DMS114 treated with DMSO at 0.1 percent for 48 hours (cell line): Measurements from ENCODE around the gene POLG2.
"Not testable (repeated sequence)": the region's sequence is repeated elsewhere in the genome, so short reads cannot be mapped to it uniquely, and the experiment has no call there.

ENCODE experiments used
- DNase-seq: peaks from one replicate; lab custom pipeline; 2025; ENCODE audit not compliant: unreplicated experiment; lab: John Stamatoyannopoulos, UW

Gene POLG2

DNA sequence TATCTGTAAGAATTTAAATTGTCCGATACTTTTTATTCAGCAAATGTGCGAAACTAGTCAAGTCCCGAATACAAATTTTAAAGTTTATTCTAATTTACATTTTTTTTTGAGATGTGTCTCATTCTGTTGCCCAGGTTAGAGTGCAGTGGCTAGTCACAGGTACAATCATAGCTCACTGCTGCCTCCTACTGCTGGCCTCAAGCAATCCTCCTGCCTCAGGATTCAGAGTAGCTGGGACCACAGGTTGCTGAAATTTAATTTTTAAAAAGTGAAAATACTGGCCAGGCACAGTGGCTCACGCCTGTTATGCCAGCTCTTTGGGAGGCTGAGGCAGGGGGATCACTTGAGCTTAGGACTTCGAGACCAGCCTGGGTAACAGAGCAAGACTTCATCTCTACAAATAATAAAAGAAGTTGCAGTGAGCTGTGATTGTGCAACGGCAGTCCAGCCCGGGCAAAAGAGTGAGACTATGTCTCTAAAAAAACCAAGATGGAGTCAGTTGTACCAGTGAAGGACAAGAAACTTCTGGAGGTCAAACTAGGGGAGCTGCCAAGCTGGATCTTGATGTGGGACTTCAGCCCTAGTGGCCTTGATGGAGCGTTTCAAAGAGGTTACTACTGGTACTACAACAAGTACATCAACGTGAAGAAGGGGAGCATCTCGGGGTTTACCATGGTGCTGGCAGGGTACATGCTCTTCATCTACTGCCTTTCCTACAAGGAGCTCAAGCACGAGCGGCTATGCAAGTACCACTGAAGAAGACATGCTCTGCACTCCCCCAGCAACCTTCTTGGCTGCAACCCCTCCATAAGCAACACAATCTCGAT is 5.6 kb downstream of the POLG2 start:
- no peak for DNase-seq

DNA sequence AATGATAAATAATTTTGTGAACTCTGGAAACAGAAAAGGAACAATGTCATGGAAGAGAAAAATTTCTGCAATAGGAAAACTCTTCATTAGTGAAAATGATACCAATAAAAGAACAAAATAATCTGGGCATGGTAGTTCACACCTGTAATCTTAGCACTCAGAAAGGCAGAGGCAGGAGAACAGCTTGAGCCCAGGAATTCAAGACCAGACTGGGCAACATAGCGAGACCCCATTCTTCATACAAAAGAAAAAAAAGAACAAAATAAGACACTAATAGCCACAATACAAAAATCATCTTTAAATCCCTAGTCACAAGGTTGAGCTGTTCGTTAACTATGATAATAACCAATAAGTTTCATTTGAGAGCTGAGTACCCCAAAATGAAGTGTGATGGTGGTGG is 8.6 kb downstream of the POLG2 start:
- DNase-seq, result no peak

DNA sequence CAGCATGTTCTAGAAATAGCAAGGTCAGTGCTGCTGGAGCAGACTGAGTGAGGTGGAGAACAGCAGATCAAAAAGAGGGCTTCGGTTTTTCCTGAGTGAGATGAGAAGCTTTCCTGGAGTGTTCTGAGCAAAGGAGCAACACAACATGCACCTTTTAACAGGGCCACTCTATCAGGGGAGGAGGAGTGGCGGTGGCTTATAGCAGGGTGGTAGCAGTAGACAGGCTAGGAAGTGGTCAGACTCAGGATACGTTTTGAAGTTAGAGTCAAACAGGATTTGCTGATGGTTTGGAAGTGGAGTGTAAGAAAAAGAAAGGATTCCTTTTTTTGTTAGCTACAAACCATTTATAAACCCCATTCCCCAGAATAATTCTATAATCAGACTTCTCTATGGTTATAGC is 12.5 kb downstream of the POLG2 start:
- DNase-seq, result no peak

DNA sequence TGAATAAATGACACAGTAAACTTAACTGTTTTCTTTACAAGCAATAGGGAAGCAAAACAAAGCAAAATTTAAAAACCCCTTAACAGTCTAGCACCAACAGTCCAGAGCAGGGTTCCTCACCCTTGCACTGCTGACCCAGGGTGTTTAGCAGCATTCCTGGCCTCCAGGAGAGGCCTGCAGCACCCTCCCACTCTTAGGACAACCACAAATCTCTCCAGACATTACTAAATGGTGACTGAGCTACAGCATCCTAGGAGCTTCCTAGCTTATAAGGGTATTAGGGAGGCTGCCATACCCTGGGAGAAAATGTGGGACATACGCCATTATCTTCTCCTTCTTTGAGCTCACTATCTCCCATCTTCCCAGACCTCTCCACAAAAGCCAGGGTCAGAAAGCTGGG is 15.9 kb downstream of the POLG2 start:
- DNase-seq, result no peak

DNA sequence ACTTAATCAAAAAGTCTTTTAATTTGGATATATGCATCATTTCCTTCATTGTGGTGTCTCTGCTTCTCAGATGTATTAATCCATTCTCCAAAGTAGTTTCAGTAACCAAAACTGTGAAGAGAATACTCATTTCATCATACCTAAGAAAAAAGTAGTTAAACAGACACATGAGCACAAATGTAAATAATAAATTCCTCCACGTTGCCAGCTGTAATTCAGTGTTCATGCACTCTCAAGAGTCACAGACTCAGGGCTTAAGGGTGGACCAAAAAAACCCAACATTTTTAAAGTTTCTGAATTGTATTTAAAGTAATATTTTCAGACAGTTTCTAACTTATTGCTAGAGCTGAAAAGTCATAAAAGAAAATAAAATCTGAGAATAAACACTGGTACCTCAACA is 19.0 kb downstream of the POLG2 start:
- no peak for DNase-seq

DNA sequence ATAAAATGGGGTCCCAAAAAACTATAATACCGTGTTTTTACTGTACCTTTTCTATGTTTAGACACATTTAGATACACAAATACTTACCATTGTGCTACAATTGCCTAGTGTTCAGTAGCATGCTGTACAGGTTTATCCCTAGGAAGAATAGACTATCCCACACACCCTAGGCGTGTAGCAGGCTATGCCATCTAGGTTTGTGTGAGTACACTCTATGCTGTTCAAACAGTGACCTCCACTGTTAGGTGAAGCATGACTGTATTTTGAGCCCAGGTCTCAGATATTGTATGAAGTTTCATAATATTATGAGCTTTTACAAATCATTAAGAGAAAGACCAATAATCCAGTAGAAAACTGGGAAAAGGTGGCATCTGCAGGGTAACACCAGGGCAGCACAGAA is 24.3 kb downstream of the POLG2 start:
- no peak for DNase-seq

DNA sequence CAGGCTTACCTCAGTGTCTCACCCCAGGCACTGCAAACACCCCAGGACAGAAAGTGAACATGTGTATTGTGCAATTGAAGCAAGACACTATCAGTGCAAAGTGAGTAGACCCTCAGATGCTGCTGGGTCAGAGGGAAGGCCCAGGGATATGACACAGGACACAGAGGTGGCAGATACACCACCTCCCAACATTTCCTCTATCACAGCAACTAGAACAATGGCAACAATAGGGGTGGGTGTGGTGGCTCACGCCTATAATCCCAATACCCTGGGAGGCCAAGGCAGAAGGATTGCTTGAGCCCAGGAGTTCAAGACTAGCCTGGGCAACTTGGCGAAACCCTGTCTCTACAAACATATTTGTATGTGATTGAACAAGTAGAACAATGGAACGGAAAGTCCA is 25.4 kb downstream of the POLG2 start:
- DNase-seq, result no peak

DNA sequence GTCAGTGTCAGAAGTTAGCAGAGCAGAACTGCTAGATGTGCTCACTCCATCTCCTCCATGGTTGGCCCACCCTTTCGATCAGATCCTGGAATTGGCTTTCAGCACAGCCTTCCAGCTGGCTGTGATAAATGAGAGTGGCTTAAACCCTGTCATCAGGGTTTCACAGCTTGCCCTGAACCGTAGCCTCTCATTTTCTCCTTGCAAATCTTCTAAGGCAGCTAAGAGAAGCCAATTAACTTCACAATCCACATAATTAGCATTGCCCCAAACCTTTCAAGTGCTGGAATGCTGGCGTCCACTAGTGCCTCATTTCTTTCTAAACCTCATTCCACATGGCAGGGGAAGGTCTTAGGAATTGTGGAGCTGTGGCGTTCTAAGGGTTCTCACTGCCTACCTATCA is 26.2 kb downstream of the POLG2 start:
- no peak for DNase-seq

DNA sequence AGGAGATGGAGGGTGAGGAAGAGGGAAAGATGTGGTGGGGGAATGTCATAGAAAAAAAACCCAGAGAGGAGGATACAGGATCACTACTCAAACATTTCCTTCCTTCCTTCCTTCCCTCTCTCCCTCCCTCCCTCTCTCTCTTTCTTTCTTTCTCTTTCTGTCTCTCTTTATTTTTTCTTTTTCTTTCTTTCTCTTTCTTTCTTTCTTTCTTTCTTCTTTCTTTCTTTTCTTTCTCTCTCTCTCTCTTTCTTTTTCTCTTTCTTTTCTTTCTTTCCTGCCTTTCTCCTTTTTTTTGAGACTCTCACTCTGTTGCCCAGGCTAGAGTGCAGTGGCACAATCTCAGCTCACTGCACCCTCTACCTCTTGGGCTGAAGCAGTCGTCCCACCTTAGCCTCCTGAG is 30.0 kb downstream of the POLG2 start:
- DNase-seq, result not testable (repeated sequence)

DNA sequence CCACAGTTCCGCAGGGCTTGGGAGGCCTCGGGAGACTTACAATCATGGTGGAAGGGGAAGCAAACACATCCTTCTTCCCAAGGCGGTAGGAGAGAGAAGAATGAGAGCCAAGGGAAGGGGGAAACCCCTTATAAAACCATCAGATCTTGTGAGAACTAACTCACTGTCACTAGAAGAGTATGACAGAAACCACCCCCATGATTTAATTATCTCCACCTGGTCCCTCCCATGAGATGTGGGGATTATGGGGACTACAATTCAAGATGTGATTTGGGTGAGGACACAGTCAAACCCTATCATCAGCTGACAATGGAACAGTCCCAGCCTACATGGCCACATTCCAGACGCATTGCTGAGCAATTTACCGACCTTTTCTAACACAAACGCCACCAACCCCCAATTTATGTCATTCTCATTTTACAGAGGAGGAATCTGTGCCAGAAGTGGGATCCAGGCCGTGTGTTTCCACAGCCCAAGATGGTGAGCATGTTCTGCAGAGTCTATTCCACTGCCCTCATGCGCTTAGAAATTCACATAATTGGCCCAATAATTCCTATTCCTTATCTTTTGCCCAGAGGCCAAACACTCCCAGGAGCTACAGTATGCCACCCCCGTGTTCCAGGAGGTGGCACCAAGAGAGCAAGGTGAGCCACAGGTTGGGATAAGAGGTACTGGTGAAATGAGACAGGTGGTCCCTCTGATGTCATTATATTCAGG is 30.7 kb downstream of the POLG2 start:
- DNase-seq, result no peak

DNA sequence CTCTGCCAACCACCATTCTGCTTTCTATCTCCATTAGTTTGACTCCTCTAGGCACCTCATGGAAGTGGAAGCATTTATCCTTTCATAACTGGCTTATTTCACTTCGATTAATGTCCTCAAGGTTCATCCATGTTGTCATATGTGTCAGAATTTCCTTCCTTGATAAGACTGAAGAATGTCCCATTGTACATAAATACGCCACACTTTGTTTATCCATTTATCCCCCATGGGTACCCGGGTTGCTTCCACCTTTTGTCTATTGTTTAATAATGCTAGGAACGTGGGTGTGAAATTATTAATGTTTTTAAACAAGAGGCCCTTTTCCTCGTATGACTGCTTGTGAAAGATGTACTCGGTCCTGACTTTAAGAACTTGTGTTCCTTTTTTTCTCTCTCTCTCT is 35.1 kb downstream of the POLG2 start:
- DNase-seq, result no peak

DNA sequence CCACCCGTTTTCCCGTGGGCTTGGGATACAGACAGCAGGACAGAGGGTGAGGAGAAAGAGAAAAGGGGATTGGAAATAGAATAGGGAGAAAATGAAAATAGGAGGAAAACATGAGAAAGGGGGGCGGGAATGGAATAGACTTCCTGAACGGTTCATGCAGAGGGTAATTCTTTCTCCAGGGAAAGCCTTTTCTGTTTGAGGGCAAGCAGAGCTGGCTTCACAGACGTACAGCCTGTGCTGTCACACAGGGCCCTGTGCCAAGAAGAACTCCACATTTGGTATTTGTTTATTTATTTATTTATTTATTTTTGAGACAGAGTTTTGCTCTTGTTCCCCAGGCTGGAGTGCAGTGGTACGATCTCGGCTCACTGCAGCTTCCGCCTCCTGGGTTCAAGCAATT is 35.9 kb downstream of the POLG2 start:
- no peak for DNase-seq

DNA sequence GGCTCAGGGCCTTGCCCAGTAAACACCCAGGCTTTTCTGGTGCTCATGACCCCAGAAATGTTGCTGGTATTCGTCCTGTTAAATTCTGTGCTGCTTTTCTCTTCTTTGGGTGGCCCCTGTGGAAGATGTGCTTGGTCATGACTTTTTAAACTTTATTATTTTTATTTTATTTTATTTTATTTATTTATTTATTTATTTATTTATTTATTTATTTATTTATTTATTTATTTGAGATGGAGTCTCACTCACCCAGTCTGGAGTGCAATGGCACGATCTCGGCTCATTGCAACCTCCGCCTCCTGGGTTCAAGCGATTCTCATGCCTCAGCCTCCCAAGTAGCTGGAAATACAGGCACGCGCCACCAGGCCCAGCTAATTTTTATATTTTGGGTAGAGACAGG is 37.0 kb downstream of the POLG2 start:
- not testable (repeated sequence) for DNase-seq

DNA sequence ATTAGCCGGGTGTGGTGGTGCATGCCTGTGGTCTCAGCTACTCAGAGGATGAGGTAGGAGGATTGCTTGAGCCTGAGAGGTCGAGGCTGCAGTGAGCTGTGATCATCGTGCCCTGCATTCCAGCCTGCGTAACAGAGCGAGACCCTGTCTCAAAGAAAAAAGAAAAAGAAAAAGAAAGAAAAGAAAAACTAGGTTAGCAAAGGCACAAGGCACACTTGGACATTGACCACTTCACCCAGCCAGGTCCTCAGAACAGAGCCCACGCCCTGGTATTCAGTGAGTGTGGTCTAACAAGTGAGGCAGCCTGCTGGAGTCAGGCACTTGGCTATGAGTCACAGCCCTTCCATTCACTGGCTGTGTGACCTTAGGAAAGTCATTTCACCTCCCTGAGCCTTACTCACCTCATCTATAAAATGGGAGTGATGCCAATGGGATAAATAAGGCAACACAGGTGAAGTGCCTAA is 37.5 kb downstream of the POLG2 start:
- DNase-seq, result no peak

DNA sequence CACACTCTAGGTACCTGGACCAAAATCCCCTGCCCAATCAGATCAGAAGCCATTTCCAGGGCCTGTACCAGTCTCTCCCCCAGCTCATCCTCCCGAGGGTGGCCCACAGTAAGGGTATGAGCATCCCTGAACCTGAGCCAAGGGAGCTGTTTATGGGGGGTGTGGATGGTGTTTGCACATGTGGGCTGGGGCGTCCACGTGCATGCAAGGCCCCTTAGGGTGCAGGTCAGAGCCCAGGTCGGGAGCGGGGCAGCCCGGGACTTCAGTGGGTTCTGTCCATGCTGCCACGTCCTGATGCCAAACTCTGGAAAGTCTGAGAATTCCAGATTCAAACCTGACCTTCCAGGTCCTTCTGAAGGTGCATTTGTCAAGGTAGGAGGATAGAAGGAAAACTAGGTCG is 38.1 kb downstream of the POLG2 start:
- no peak for DNase-seq

DNA sequence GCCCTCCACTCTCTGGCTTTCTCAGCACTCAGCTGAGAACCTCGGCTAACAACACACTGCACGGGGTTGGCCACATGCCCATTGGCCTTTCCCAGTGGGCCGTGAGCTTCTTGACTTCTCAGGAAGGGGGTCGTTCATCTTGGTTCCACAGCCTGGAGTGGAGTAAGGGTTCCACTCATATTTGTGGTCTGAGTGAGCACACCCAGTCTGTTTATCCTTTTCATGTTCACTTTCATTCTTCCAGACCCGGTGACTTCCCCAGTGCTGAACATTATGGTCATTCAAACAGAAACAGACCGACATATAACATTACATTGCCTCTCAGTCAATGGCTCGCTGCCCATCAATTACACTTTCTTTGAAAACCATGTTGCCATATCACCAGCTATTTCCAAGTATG is 39.7 kb downstream of the POLG2 start:
- no peak for DNase-seq

DNA sequence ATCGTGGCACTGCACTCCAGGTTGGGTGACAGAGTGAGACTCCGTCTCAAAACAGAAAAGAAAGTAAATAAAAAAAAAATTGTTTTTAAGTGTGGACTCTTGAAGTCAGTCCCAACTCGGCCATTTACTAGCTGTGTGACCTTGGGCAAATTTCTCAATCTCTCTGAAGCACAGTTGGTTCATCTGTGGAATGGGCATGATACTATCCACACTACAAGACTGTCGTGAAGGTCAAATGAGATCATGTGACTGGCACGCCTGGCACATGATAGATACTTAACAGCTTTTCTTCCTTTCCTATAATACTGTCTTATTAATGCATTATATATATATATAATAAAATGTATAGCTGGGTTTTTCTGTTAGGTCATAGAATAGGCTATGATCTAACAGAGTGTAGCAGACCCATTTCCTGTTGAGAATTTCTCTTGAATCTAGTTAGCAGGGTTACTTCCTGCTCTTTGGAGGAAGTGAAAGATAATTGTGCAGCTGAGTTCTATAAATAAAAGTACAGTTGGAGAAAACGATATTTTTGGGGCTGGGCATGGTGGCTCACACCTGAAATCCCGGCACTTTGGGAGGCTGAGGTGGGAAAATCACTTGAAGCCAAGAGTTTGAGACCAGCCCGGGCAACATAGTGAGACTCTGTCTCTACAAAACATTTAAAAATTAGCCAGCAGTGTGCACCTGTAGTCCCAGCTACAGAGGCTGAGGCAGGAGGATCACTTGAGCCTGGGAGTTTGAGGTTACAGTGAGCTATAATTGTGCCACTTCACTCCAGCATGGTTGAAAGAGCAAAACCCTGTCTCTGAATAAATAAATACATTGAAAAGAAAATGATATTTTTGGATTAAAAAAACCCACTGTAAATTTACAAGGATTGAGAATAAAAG is 40.6 kb downstream of the POLG2 start:
- DNase-seq, result no peak

DNA sequence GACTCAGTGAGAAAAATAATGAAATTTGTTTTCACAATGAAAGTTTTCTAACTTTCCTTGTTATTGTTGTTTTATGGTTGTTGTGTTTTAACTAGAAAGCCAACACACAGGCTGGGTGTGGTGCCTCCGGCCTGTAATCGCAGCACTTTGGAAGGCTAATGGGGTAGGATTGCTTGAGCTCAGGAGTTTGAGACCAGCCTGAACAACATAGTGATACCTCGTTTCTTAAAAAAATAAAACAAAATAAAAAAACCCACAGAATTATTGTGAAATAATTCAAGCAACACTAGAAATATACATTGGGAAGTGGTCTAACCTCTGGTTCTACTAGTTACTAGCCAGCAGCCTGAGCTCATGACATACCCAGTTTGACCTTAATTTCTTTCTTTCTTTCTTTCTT is 47.3 kb downstream of the POLG2 start:
- no peak for DNase-seq

DNA sequence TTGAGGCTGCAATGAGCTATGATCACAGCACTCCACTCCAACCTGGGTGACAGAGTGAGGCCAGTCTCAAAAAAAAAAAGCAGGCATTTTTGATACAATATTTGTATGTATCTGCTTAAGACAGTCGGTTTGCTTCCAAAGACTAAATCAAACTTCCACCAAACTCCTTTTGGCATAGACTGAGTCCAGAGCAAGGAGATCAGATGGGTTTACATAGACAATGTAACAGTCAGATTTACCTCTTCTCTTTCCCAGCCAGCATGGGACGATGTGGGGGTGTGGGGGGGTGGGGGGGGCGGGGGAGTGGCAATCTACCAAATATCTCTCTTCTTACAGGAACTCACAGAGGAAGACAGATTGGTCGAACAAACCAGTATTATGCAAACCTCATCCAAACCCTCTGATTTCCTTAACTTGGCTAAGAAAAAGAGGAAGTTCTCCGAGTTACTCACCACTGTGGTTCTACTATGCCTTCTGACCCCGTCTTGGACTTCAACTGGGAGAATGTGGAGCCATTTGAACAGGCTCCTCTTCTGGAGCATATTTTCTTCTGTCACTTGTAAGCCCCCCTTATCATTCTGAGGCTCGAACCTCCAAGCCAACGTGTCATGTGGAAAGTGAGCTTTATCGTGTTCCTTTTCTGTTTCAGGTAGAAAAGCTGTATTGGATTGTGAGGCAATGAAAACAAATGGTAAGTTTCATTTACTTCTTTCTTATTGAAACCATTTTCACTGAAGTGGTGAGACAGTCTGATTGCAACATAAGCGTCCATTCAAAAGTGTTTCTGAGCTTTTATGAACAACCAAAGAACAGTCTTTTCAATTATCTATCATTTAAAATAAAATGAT is 48.0 kb downstream of the POLG2 start, which contains the start of gene MILR1:
MILR1 (plus strand) TSS at position 451 of the 848 bp plus-strand sequence; CDS start at position 505, 54 bp downstream.
- DNase-seq, result no peak

DNA sequence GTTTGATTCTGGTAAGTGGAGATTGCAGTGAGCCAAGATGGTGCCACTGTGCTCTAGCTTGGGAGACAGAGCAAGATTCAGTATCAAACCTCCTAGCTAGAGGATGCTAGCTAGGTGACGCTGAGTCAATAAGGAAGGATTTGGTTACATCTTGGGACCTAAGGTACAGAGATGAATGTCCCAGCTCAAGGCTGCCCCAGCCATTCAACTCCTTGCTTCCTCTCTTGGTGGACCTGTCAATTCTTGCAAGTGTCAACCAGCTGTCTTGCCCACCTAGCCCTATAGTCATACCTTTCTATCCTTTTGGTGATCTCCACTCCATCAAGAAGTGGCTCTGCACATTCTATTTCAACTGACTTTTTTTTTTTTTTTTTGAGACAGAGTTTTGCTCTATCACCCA is 49.3 kb downstream of the POLG2 start:
- DNase-seq, result no peak
